DMS 273 (cell line): ENCODE measurements around the gene FXYD5.

Source experiments
- DNase-seq: peaks from one replicate; lab custom pipeline; 2025; ENCODE audit not compliant: unreplicated experiment; lab: John Stamatoyannopoulos, UW

Gene FXYD5

GRCh38 chr19:35155441-35155840, 906 bp downstream of the FXYD5 start:
- DNase-seq = no peak

GRCh38 chr19:35155981-35156672, 1.6 kb downstream of the FXYD5 start:
- DNase-seq = no peak

GRCh38 chr19:35156673-35157014, 2.1 kb downstream of the FXYD5 start:
- no peak for DNase-seq

- DNase-seq = no peak
These were observed 2.9 kb downstream of the FXYD5 start for GRCh38 chr19:35157431-35157830.

GRCh38 chr19:35159606-35160005, 5.1 kb downstream of the FXYD5 start:
- DNase-seq = no peak

GRCh38 chr19:35160629-35161433, 6.3 kb downstream of the FXYD5 start:
- no peak for DNase-seq

GRCh38 chr19:35161434-35161743, 6.9 kb downstream of the FXYD5 start:
- no peak for DNase-seq

GRCh38 chr19:35162471-35163326, 8.2 kb downstream of the FXYD5 start:
- no peak for DNase-seq

- no peak for DNase-seq
These were observed 9.9 kb downstream of the FXYD5 start for GRCh38 chr19:35164418-35164817.

GRCh38 chr19:35165200-35166058, 10.9 kb downstream of the FXYD5 start:
- DNase-seq = no peak

GRCh38 chr19:35166100-35167063, 11.8 kb downstream of the FXYD5 start:
- no peak for DNase-seq

GRCh38 chr19:35167251-35168119, 12.9 kb downstream of the FXYD5 start:
- DNase-seq = no peak

GRCh38 chr19:35168196-35168595, 13.7 kb downstream of the FXYD5 start:
- DNase-seq = no peak

GRCh38 chr19:35169221-35169995, 14.9 kb downstream of the FXYD5 start:
- DNase-seq = no peak

GRCh38 chr19:35170359-35171061, 16.0 kb downstream of the FXYD5 start:
- no peak for DNase-seq

- no peak for DNase-seq
These were observed 17.2 kb downstream of the FXYD5 start for GRCh38 chr19:35171730-35172129.

- DNase-seq = no peak
These were observed 19.7 kb downstream of the FXYD5 start for GRCh38 chr19:35174226-35174625.
